HFFc6 (cell line): ENCODE results near the gene PHF1. TPM values are rescaled to one million over a fixed set of nuclear protein-coding genes. Genes with fewer than 3 reads are reported as not detected.

Source experiments
- DNase-seq: peaks from one replicate; pipeline ENCODE4 v3.0.0-alpha.2; 2018
- H3K27ac Mint-ChIP-seq: 2 replicates; pipeline ENCODE4 v1.8.0; 2020; ENCODE audit warnings: mild to moderate bottlenecking, mixed read lengths
- H3K27me3 Mint-ChIP-seq: 2 replicates; pipeline ENCODE4 v1.8.0; 2021; ENCODE audit warnings: mild to moderate bottlenecking, moderate library complexity, mixed read lengths; ENCODE audit not compliant: insufficient read depth
- H3K36me3 Mint-ChIP-seq: 2 replicates; pipeline ENCODE4 v1.8.0; 2021; ENCODE audit warnings: low read depth, mixed read lengths
- H3K4me1 Mint-ChIP-seq: 2 replicates; pipeline ENCODE4 v1.8.0; 2020; ENCODE audit warnings: low read depth, mixed read lengths
- H3K4me3 Mint-ChIP-seq: 2 replicates; pipeline ENCODE4 v1.8.0; 2020; ENCODE audit warnings: mild to moderate bottlenecking, moderate library complexity, mixed read lengths
- H3K9me3 Mint-ChIP-seq: 2 replicates; pipeline ENCODE4 v1.8.0; 2020; ENCODE audit warnings: mild to moderate bottlenecking, mixed read lengths
- CTCF ChIP-seq: fragments of 200-600 bp; sonication (generic); IDR thresholded peaks from 2 replicates; pipeline ENCODE4 v1.5.0; 2021; ENCODE audit warnings: antibody characterized with exemption, mild to moderate bottlenecking
- total RNA-seq, 6 experiments: library from RNA; stranded (reverse); fragmentation: NEBNext Ultra II Directional; extraction: Animal tissue kit (Norgen Biotek cat#: 25700); gene quantifications; 2 replicates in 1 of 6; 3 replicates in 5 of 6; pipeline ENCODE4 v1.2.3, GENCODE V29; 2021

Gene PHF1
- total RNA-seq, 6 experiments from 2014 or later = 43.2 to 52.8 (median 51.4) TPM

- no peak for DNase-seq
- TF ChIP-seq CTCF = no peak
- Mint-ChIP-seq H3K4me1 (peaks cover 15% of the 10 kb centered on the region), H3K9me3 (no peaks in the 10 kb centered on the region), H3K4me3 (no peak overlapping the region), H3K27me3 (peaks cover 12% of the 10 kb centered on the region), H3K27ac (no peak overlapping the region), H3K36me3 (no peaks in the 10 kb centered on the region)
These were observed 30.4 kb upstream of the PHF1 start for GRCh38 chr6:33380272-33380981.

GRCh38 chr6:33383427-33384185, 27.2 kb upstream of the PHF1 start:
- Mint-ChIP-seq H3K4me1 (peaks cover 6% of the 10 kb centered on the region; the same call in 1 of the 2 replicates), H3K27me3 (peaks cover 16% of the 10 kb centered on the region), H3K4me3 (no peak overlapping the region), H3K9me3 (no peaks in the 10 kb centered on the region), H3K36me3 (no peaks in the 10 kb centered on the region), H3K27ac (no peak overlapping the region)
- no peak for DNase-seq
- no peak for TF ChIP-seq CTCF

GRCh38 chr6:33384581-33385020, 26.2 kb upstream of the PHF1 start:
- Mint-ChIP-seq H3K36me3 (no peaks in the 10 kb centered on the region), H3K27ac (no peak overlapping the region)

GRCh38 chr6:33390173-33390572, 20.6 kb upstream of the PHF1 start:
- Mint-ChIP-seq H3K27ac (peak overlapping the region; percentile 94), H3K4me1 (peaks cover 39% of the 10 kb centered on the region), H3K36me3 (peaks cover 5% of the 10 kb centered on the region; the same call in 1 of the 2 replicates), H3K4me3 (no peak overlapping the region), H3K27me3 (peaks cover 4% of the 10 kb centered on the region), H3K9me3 (no peaks in the 10 kb centered on the region)
- DNase-seq = no peak
- no peak for TF ChIP-seq CTCF

More at GRCh38 chr6:33384581-33385020, 26.2 kb upstream of the PHF1 start:
- DNase-seq = peak; percentile 58
- peak; percentile 76 for TF ChIP-seq CTCF
- no peaks in the 10 kb centered on the region for H3K9me3 Mint-ChIP-seq
- H3K4me1 Mint-ChIP-seq = peaks cover 6% of the 10 kb centered on the region; the same call in 1 of the 2 replicates
- no peak overlapping the region for H3K4me3 Mint-ChIP-seq
- peaks cover 16% of the 10 kb centered on the region for H3K27me3 Mint-ChIP-seq

- Mint-ChIP-seq H3K4me3 (peak overlapping the region; percentile 93), H3K9me3 (no peaks in the 10 kb centered on the region), H3K36me3 (peaks cover 6% of the 10 kb centered on the region; the same call in 1 of the 2 replicates), H3K27ac (peak overlapping the region; percentile 94), H3K4me1 (peaks cover 45% of the 10 kb centered on the region), H3K27me3 (peaks cover 4% of the 10 kb centered on the region)
- DNase-seq = no peak
- TF ChIP-seq CTCF = no peak
These were observed 20.0 kb upstream of the PHF1 start for GRCh38 chr6:33390767-33391277.
